ENCODE data around the gene CDKN2A.

The CDKN2A gene

DNA sequence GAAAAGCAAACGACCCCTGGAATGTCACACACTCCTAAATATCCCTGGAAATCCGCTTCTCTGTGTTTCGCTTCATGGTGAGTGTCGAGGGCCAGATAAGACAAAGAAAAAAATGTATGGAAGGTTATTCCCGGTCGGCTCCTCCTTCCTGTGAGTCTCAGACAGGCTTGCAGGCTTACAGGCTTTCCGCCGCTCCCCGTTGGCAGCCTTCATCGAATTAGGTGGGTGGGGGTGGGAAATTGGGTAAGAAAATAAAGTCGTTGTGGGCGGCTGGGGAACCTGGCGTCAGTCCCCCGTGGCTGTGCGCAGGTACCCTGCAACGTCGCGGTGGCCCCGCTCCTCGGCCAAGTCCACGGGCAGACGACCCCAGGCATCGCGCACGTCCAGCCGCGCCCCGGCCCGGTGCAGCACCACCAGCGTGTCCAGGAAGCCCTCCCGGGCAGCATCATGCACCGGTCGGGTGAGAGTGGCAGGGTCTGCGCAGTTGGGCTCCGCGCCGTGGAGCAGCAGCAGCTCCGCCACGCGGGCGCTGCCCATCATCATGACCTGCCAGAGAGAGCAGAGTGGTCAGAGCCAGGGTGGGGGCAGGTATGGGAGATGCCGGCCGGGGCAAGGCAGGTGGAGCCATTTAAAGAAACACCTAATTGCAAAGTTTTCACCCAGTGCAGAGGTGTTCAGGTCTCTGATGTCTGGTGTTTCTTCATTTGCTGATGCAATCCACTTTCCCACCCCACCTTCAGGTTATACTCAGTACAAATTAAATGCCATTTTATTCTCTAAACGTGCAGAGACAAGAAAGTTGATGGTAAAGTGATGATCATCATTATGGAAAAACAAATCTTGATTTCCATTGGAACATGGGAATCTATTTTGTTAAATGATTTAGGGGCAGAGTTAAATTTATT is 11.8 kb upstream of the CDKN2A start:
- no peak for DNase-seq

DNA sequence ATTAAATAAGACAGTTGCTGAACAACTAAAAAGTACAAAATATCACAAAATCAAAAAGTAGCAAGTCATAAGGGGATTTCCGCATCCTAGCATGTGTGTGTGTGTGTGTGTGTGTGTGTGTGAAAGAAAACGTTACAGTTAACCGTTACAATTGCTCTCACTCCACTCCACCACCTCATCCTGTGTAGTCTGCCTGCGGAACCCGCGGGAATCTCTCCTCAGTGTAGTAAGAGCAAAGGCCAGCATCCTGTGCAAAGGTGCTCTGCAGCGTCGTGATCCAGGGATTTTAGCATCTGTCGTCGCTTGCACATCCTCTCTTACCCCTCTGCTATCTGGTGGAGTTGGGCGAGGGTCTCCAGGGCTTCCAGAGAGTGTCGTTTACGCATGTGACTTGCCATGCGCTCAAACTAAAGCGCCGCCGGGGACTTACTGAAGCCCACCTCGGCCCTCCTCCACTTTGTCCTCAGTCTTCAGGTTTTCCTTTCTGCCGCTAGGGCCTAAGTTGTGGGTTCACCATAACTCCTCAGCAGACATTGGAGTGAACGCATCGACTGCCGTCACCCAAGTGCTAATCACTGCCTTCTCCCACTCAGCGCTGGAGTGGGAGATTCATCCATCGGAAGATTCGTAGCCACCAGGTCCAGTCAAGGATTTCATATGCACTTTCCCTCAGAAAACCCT is 11.0 kb upstream of the CDKN2A start:
- DNase-seq: no peak

DNA sequence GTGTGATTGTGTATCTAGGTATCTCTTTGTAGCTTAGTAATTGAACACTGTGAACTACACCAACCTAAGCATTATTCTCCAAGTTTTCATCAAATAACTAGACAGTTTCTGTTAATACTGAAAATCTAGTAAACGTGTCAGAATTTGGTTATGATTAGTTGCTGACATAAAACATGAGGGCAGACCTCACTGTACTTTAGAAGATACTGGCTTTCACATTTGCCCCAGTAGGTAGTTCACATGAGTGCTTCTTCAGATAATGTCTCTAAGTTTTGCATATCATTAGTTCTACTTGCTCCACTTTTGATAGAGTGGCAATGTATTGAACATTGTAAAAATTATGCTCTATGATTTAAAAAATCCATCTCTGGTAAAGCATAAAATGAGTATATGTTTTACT is 7.8 kb upstream of the CDKN2A start:
- DNase-seq: no peak

DNA sequence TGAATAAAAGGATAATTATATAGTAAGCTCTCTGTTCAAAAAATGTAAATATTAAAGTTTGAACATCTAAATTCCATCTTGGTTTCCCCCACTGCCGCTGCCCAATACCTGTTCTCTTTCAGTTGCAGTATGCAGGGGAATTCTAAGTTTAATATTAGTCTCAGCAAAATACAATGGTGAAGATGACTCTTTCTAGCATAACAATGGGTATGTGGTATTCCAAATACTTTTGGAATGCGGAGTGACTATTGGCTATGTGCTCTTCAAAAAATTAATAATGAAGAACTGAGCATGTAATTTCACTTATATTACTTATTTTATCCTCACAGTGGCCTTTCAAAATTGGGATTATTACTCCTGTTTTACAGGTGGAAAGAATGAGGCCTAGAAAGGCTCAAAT is 3.8 kb upstream of the CDKN2A start:
- DNase-seq: no peak

DNA sequence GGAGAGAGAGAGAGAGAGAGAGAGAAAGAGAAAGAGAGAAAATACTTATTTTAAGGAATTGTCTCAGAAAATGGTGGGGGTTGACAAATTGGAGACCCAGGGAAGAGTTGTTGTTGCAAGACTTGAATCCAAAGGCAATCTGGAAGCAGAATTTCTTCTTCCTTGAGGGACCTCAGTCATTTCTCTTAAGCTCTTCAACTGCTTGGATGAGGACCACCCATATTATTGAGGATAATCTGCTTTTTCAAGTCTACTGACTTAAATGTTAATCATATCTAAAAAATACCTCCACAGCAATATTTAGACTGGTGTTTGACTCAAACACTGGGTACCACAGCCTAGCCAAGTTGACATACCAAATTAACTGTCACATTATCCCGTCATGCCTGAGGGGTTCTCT is 3.3 kb upstream of the CDKN2A start:
- DNase-seq: no peak

DNA sequence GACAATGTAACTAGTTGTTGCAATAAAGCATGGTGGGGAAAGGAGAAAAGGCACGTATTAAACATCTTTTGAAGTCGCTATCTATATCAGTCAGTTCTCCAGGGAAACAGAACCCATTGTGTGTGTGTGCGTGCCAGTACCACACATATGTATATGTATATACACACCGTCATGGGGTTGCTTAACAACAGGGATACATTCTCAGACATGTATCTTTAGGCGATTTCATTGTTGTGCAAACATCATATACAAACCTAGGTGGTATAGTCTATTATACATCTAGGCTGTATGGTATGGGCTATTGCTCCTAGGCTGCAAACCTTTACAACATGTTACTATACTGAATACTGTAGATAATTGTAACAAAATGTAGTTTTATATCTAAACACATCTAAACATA is 2.7 kb upstream of the CDKN2A start:
- no peak for DNase-seq

DNA sequence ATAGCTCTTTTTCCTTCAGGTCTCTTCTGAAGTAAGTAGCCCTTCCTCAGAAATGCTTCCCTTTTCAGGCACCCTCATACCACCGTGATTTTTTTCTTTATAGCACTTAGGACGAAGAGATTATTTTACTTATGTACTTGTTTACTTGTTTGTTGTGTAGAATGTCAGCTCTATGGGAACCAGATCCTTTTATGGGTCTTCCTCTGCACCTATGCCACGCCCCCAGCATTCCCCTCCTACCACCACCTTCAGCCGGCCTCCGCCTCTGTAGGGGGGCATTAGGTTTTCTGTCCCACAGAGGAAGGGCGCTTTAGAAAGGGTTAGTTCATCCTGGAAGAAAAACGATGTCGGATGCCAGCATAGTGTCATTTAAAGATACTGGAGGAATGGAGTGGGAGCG is 2.2 kb upstream of the CDKN2A start:
- no peak for DNase-seq

DNA sequence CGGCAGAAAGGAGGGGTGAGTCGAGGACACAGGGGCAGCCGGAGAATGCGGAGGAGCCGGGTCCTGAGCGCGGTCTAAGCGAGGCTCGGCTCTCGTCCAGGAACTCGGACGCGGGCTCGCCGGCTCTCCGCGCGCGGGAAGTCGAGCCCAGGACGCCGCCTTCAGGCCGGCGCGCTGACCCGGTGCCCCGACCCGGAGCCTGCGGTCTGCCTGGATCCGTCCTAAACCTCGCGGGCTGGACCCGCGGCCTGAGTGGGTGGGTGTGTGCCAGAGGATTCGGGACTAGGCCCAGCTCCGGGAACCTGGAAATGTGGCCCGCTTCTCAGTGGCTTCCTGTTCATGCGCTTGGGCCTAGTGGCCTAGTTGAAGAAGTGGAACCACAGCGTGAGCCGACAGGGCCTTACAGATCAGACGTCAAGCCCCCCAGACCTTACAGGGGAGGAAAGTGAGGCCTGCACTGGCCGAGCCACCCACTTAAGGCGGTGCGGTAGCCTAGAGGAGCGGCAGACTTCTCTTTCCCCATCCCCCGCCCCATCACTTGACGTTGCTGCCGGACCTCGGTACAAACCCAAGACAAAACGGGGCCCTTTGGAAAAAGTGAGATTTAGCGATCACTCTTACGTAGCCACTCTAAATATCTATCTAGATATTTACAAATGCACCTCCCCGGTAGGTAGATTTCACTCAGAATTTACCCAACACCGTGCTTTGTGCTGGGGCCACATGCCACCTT is 1.6 kb upstream of the CDKN2A start:
- no peak for DNase-seq

DNA sequence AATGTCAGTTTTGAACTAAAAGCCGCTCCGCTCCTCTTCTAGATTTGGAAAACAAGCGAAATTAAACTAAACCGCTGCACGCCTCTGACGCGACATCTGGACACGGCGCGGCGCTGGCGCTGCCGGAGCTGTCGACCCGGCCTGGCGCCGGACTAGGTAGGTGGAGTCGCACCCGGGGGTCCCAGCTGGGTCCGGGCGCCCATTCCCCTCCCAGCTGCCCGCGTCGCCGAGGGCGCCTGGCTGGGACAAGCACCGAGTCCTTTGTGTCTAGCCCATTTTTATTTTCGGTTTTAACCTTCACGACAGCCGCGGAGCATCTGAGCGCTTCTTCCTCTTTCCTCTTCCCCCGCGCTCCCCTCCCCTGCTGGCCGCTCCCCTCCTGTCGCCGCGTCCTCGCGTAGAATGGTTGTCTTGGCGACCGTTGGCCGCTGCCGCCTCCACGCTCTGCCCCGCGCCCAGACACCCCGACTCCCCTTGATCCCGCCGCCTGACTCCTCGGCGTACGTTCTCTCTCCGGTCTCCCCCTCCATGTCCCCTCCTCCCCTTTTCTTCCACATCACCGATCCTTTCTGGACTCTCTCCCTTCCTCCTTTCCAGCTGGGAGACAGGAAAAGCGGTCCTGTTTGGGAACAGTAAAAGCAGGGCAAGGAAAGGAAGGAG is 944 bp upstream of the CDKN2A start:
- DNase-seq: peak; percentile 71

DNA sequence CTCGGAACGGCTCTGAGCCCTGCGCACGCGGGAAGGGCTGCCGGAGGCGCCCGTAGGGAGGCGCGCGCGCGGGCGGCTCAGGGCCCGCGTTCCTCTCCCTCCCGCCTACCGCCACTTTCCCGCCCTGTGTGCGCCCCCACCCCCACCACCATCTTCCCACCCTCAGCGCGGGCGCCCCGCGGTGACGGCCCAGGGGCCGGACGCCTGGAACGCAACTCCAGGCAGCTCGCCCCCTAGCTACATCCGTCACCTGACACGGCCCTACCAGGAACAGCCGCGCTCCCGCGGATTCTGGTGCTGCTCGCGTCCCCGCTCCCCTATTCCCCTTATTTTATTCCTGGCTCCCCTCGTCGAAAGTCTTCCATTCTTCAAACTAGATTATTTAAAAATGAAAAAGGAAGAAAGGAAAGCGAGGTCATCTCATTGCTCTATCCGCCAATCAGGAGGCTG is 389 bp upstream of the CDKN2A start, which contains the start of gene CDKN2B-AS1:
CDKN2B-AS1 (plus strand) TSS at position 236 of the 450 bp plus-strand sequence.
- DNase-seq: peak; percentile 23

DNA sequence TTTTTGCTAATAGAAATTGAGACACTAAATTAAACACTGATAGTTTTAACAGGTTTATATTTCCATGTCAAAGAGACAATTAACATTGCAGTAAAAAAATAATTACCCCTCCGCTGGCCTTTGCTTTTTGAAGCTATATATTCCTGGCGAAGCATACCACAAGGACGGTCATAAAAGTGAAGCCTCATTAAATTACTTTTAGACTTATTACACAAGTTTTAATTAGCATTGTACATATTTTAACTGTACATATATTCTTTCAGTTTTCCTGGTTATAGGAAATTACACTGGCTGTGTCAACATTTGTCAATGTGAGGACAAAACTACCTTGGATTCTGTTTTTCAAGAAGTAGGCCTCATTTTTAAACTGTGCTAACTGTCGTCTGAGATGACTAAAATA is 1.2 kb downstream of the CDKN2A start:
- DNase-seq: no peak

DNA sequence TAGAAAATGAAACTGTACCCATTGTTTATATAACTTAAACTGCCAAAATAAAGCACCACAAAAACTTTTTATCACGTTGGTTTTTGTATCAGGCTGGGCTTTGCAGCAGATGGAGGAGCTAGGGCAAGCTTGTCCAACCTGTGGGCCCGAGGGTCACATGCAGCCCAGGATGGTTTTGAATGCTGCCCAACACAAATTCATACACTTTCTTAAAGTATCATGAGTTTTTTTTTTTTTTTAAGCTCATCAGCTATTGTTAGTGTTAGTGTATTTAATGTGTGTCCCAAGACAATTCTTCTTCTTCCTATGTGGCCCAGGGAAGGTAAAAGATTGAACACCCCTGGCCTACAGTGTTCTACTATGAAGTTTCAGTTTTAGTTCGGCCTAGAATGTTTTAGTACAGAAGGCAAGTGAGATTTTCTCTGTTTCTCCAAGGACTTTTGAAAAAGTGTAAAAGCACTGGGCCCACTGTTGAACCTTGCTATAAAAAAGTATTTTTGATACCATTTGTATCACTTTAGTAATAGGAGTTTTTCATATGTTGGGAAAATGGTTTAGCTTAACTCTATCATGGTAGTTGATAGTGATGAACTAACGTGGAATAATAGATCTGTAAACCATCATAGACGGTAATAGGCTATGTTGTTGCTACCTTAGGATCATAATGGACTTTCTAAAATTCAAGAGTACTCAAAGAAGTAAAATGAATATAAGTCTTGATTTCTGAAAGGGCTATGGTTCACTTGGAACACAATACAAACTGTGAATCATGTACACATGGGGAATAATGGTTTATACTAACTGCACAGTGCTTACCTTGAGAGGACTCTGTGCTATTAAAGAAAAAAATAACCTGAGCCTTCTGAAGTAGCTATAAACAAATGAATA is 2.9 kb downstream of the CDKN2A start:
- no peak for DNase-seq

DNA sequence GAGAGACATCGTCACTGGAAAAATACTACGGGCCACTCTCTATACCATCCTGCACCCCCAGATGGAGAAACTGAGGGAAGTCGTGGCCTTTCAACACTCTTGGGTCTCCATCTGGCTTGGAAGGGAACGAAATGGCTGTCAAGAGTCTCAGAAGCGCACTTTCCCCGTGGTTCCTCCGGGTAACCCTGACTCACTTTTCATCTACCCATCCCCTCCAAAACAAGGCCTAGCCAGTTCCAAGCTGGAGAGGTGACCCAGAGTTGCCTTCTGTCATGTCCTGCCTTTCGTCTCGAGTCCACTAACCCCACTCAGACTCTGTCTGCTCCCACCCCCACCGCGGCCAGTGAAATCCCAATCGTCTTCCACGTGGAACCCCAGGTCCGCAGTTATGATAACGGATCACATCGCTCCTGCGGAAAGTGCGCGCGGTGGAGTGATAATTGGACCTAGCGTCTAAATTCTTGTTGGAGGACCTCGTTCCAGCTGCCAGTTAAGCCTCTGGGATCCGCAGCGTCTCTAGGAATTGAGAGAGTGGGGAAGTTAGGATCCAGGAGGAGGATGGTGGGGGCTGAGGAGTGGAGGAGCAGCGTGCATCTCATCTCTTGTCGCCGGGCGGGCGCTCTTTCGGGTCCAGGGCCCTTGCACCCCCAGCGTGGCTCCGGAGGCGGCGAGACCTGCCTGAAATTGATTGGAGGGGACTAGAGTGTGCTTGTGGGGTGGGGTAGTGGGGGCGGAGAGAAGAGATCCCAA is 4.6 kb downstream of the CDKN2A start:
- no peak for DNase-seq

DNA sequence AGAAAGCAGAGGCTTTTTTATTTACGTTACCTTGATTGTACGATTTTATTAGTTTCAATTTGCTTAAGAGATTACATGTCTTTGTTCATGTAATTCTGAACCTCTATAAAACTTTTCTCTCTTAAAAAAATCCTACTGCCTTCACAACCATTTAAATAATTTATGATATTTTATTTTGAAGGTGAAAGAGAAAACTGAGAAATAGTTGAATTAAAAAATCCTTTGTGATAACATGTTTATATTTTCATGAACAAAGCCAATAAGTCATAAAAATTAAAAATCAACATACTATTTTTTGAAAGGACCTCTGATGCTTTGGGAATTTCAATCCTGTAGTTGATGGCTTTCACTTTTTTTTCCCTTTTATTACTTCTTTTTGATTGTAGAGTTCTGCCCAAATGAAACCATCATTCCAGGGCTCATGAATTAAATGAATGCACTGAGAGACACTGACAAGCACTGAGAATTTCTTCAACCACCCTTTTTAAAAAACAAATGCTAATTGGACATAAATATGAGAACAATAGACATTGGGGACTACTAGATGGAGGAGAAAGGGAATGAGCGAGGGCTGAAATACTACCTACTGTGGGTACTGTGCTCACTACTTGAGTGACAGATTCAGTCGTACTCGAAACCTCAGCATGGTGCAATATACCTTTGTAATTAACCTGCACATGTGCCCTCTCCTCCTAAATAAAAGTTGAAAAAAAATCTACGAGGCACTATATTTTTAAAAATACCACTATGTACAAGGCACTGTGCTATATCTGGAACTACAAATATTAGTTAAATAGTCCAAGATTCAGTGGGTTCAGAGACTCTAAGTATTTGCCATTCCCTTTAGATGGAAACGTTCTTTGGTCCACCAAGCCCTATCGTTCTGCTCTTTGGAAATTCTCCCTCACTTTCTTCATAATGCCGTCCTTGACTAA is 5.9 kb downstream of the CDKN2A start:
- no peak for DNase-seq

DNA sequence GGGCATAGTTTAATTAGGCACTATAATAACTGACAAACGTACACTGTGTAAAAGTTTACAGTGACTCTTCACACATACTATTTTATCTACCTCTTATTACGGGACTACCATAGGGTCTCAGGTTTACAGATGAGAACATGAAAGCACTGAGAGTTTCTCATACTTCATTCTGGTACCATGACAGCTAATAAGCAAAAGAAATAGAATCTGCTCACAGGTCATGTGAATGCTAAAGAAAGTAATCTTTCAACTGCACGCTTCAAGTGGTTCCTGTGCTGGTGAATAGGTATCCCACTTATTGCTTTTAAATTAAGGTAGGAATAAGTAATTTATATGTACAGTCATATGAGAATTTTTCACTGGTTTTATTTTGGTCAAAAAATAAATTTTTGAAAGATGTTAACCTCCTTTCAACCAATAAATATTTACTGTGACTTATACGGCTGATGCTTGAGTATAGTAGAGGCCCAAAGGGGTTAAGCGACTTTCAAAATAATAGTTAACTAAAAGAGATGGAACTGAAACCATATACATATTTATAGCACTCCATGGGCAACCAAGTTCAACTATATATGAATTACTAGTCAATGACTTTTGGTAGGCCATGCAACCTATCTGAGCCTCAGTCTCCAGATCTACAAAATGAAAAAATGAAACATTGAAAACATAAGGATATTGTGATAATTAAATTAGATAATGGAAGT is 8.1 kb downstream of the CDKN2A start:
- DNase-seq: no peak

DNA sequence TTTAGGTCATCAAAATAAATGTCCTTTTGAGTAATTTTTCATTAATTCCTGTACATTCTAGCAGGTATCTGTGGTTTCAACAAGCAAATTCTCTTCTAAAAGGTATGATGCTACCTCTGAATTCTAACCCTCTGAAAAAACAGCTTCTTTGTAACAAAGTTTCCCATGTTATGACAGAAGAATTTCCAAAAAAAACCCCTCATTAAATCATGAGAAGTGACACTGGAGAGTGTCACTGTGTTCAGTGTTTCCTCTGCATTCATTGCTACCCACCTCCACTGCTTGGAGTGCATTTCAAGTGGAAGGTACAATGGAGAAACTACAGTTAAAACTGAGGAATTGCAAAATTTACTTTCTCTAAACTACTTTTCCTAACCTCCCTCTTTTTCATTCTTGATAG is 10.1 kb downstream of the CDKN2A start:
- no peak for DNase-seq

DNA sequence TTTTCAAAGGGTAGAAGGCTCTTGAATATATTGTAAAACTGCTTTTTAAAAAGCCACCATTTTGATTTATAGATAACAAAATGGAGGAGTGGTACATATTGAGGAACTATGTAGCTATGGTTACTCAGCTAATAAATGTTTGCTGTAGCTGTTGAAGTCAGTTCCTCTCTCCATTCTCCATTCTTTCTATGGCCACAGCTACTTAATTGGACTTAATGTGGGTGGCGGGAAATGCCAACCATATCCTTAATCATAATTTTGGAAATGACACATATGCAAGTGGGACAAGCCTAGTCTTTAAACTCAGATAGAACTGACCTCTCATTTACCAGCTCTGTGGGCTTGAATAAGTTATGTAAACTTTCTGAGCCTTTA is 10.6 kb downstream of the CDKN2A start:
- DNase-seq: no peak

DNA sequence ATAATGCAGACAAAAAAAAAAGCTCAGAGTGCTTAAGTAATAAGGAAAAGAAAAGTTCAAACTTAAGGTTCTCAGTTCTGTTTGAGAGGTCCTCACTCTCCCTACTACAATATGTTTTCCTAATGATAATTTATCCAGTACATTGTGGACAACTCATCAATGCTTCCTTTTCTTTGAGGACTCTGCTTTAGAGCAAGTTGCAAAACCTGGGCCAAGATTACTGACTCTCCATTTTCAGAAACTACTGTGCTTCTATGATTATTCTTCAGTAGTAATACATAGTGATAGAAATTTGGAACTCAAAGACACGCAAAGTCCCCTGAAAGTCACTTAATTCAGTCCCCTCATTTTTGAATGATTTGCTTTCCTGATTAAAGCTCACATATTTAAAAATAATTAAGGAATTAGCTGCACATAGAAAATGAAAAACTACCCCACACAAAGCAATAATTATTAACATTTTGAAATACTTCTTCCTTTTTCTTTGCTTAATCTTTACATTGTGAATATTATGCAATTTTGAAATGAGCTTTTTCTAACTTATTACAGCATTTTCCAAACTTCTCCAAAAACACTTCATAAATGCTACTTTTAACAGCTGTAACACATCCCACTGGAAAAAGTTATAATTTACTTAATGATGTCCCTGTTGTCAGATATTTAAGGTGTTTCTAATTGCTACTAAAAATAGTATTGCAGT is 11.2 kb downstream of the CDKN2A start:
- no peak for DNase-seq

DNA sequence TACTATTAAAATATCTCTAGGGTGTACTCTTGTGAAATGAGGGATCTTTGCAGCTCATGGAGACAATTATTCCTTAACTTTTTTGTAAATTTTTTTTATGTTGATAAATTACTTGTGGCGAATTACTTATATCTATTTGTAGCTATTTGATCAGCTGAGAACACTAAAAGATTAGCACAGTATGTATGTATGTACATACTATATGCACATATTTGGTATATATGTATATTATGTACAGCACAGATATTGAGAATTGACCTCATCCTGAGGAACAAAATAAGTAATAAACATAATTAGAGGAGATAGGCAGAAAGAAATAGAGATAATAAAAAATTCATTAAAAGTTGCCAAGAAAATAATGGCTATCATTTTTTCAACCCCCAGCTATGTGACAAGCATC is 11.8 kb downstream of the CDKN2A start:
- no peak for DNase-seq
